Suppressor macrophage treated with lipopolysaccharide for 4 hours (primary cell): ENCODE measurements around the gene IGSF9B.
A peak's percentile ranks its signal among the peaks of the same experiment; 100 is the strongest.

Source experiments
- DNase-seq: peaks from one replicate; pipeline ENCODE4 v3.0.0-alpha.2; 2020

The IGSF9B gene

DNA sequence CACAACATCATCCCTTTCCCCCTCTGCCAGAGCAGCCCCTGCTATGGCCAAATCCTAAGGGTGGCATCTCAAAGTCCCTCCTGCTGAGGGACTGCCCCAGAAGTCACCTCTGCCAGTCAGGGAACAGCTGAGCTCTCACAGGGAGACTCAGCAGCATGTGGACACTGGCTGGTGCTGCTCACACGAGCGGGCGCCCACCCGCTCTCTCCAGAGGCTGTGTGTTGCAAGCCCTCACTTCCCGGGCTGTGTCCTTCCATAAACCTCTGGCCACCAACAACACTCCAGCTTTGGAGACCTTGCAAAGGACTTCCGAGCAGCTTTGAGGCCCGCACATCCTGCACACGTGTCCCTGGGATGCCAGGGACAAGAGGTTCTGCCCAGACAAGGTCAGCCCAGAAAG lies 2.8 kb downstream of the IGSF9B start:
- no peak for DNase-seq

DNA sequence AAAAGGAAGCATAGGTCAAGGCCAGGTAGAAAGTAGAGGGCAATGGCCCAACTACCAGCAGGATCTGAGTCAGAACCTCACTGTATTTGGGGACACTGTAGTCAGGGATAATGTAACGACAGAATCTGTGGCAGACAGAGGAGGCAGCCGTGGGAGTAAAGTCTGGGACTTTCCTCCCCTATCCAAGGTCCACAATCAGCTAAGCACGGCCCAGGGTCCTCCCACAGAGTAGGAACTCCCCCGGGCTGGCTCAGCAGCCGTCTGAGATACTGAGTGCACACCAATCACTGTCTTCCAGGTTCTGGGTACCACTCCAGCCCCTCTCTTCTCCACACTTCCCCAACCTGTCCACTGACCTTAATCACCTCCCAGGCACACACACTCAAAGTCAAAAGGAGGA lies 3.2 kb downstream of the IGSF9B start:
- no peak for DNase-seq

DNA sequence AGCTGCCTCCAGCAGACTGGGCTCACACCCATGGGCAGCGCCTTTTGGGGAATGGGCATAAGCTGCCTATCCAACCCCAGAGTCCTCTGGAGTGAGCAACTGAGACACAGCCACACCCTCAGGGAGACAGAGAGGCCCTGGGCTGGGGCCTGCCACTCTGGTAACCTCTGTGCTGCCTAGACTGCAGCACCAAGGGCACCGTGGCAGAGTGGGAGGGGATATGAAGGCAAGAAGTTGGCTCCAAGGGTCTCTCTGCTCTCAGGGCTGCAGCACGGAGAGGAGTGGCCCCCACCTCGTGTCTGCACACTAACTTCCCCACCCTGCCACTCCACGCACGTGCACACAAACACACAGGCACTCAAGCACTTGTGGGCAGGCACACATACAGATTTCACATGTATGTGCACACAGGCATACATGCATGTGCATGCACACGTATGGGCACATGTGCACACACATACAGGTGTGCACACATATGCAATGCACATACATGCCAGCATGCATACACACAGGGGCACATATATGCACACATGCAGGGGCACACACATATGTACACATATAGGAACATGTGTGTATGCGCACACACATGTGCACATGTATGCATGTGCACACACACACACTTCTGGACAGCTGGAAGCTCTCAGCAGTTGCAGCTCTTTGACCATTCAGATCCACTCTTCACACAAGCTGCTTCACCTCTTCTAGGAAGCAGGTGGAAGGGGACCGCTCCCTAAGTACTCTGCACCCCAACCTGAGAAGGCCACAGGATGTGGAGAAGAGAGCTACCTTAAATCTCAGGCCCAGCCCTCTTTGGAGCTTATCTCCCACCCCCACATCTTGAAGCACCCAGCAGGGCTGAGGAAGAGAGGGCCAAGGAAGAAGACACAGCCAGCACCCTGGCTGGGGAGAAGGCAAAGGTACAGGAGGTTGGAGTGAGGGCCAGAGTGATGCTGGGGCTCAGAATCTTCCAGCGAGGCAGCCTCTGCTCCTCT lies 4.3 kb downstream of the IGSF9B start:
- DNase-seq: no peak

DNA sequence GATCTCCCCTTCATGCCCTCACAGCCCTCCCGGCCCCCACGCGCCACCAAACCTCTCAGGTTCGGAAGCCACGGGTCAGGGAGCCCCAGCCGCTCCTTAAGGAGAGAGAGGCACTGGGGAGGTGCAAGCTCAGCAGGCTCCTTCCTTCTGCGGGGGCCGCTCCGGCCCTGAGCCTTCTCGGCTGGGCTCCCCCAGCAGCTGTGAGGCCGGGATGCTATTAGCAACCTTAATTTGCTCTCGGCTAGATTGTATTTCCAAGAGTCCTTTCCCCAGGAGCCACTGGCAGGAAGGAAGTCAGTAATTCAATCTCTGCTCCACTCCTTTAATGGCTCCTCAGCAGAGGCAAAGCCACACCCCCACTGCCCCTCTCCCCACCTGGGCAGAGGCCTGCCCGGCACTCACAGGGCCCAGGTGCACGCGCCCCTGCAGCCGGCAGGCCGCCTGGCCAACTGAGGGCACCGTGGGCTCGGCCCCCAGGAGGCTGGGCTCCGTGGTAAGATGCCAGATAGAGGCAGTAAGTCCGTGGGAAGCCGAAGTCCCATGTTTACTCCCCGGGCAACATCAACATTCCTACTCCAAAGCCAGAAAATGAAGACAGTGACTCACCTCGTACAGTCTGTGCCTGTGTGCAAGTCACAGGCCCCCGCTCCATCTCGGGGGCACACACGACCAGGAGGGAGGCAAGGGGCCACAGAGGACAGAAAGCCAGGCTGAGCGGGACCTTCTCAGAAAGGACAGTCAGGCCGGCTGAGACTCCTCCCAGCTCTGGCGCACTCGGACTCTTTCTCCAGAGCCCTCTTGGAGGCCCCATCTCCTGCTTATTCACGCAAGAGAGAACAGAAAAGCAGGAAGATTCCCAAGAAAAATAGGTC lies 5.2 kb downstream of the IGSF9B start:
- DNase-seq: no peak

DNA sequence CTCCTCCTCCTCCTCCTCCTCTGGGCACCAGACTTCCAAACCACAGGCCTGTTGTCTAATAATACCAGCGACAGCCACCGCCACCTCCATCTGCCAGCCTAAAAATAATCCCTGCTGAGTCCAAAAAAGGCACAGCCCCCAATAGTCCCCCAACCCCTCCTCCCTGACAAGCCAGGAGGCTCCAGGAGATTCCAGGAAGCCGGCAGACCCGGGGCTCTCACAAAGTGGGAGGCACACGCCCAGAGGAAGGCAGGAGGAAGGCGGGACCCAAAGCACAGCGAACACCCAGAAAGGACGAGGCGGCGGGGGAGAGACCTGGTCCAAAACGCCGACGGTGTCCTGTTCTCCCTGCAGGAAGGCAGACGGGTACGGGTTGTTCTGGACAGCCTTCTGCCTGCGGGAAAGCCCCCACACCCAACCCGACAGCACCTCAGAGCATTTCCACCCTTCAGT lies 5.9 kb downstream of the IGSF9B start:
- no peak for DNase-seq

DNA sequence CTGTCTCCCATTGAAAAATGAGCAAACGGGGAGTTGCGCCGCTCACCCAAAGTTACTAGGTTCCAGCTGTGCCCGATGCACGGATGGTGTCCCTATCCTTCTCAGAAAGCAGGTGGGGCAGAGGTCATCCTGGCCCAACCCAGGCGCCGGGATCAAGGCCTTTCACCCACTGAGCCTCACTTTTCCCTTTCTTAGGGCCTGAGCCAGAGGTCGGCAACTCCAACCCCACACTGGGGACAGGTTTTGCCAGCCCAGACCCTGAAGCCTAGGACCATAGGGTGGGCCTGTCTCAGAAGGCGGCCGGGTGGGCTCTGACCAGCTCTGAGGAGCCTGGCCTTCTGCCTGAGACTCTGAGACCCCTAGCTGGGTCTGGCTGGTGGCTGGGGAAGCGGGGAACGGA lies 6.3 kb downstream of the IGSF9B start:
- DNase-seq: no peak

DNA sequence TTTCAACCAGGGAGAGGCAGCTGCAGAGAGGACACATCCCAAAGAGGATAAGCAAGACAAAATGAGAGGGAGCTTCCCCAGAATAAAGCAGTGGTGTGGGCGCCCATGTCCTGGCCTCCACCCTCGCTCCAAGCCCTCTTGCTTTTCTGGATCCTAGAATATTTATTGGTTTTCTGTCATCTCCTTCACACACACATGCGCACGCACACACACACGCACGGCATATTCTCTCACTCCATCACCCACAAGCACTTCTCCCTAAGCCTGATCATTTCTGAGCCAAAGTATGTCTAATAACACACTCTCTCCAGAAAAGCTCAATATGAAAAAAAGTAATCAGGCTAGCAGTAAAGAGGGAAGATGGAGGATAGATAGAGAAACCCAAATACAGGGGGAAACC lies 7.6 kb downstream of the IGSF9B start:
- no peak for DNase-seq

DNA sequence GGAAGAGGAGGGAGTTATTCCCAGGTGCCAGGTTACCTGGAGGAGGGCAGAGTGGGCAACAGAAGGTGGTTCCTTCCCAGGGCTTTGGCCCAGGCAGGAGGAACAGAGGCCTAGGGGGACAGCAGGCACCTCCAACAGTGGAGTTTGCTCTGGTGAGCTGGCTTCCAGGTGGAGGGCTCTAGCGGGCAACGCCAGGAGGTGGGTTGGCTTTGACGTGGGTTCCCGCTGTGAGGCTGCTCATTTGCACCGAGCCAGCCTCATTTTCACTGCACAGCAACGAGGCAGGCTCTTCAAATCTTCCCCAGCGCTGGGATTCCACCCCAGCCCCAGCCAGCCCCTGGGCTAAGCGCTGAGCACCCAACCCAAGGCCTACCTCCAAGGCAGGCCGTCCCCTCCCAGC lies 8.1 kb downstream of the IGSF9B start:
- DNase-seq: no peak

DNA sequence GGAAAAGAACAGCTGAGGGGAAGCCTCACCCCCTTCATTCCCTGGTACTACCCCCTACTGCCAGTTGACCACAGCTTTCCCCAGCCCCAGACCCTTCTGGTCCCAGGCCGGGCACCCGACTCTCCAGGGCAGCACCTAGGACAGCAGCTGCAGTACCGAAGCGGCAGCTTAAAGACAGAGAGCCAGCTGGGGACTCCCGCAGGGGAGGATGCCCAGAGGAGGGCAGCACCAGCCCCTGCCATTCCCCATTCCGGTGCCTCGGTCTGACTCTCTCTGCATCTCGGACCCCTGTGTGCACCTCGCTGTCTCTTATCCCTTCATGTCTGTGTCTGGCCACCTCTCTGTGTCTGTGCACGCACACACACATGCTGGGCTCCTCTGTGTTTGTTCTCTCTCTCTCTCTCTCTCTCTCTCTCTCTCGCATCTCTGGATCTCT lies 9.4 kb downstream of the IGSF9B start:
- no peak for DNase-seq

DNA sequence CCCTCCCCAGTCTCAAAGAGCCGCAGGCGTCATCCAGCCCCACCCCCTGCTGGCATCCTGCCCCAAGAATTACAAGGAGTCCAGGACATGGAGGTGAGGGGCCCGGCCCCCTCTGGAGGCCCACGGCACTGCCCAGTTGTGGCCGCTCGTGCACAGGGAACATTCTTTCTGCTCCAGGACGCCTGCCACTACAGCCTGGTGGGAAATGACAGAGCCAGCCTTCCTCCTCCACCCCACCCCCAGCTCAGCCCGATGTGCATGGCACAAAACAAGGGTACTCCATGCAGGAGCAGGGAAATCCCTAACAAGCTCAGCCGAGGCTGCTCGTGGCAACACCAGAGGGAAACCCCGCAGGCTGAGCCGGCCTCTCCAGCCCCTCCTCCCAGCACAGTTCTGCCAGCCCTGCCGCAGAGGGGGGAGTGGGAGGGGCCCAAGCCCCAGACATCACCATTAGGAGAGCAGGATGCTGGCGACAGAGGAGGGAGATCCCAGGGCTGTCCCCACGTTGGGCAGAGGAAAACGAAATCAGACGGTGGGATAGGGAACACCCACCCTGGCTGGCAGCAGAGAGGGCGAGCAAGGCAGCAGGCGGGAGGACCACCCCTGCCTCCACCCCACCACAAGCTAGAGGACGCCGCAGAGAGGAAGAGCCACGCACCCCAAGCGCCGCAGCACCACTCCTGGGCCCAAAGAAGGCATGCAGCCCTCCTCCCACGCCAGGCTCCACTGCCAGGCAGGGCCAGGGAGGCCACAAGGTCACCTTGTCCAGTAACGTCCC lies 10.0 kb downstream of the IGSF9B start:
- no peak for DNase-seq

DNA sequence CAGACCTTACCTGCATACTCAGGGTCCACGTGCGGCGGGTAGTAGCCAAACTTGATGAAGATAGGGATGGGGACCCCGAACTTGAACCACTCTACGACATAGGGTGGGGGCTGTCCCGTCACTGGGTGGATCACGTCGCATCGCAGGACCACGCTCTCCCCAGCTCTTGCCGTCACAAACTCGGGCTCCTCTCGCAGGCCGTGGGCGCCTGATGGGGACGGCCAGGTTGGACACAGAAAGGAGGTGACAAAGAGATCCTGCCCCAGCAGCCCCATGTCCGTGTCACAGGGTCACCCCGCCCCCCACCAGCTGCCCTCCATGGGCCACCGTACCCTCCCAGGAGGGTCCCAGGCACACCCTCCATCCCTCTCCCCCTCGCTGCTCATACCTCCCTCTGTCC lies 10.7 kb downstream of the IGSF9B start:
- no peak for DNase-seq

DNA sequence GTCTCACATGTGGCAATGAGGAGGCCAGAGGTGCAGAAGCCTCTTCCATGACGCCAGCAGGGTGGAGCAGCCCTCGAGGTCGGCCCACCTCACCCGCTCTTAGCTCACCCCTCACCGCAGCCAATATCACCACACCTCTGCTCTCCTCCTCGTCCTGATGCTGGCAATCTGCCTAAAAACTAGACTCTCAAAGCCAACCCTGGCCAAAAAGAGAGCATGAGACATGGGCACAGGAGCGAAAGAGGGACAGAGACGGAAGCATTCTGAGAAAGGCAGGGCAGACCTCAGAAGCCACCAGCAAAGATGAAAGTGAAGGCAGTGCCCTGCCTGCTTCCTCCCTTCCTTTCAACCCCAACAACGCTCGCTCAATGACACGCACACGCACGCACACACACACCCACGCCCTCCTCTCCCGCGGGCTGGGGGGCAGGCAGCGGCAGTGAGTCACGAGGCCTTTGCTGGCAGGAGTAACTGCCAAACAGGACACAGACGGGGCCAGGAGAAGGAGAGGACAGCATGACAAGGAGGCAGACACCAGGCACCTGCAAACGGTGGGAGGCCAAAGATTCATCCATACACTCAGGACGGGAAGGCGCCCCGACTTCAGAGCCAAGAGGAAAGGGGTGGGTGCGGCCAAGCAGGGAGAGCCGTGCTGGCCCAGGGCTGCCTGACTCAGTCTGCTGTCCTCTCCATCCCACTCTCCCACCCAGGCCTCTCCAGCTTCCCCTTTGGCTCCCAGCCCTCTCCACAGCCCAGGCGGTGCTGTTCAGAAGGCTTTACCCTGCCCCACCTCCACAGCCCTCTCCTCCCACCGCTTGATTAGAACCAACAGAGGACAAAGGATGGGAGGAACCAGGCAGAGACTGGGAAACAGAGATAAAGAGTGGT lies 11.4 kb downstream of the IGSF9B start:
- DNase-seq: peak; percentile 42

DNA sequence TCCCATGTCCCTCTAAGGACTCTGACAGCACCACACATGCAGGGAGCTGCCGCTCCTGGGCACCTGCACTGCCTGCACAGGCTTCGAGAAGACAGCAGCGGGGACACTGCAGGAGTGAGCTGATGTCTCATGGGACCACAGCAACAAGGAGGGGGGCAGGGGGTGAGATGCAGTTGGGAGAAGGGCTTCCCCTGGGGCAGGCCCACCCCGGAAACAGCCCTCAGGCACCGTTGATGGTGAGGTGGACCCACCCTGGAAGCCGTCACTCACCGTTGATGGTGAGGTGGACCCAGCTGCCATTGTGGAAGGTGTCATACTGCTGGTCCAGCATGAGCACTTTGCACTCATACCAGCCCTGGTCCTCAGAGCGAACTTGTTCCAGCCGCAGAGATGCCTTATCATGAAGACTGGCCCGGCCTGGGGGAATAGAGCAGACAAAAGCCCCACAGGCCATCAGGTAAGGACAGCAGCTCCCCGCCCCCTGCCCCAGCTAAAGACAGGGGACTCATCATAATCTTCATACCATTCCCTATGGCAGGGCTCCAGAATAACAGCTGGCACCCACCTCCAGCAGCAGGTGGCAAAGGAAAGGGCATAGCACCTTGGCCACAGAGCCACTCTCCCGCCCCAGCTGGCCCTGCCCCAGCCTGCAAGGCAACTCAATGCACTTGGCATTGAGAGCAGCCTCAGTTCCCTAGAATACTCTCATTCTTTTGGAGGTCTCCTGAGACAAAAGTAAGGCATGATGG lies 12.6 kb downstream of the IGSF9B start:
- no peak for DNase-seq

DNA sequence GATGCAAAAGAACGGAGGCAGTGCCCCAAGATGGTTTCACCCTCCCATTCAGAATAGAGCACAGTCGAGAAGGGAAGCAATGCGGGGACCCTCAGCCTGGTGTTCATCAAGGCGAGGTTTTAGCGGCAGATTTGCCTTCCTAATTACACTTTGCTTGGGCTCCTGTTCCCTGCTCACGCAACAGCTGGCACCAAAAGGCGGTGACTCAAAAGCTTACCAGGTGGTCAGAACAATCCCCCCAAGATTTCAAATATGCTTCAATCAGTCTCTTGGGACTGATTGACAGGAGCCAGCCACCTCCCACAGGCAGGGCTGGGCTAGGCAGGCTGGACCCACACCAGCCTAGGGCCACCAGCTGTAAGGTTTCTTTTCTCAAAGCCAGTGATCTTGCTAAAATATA lies 14.2 kb downstream of the IGSF9B start:
- DNase-seq: no peak

DNA sequence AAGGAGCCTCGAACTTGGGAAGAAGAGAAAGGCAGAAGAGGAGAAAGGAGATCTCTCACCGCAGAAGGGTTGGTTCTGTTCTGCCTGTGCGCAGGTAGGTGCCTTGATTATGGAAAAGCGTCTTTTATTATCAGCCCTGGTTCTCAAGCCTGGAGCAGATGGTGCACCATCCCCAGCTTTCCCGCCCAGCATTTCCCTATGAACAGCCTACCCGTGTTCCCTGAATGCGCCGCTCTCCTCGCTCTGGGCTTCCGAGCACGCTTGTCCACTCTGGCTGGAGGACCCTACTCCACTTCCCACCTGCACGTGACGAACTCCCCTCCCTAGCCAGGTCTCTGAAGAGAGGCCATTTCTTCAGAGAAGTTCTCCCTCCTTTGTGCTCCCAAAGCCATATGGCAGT lies 15.2 kb downstream of the IGSF9B start:
- no peak for DNase-seq

DNA sequence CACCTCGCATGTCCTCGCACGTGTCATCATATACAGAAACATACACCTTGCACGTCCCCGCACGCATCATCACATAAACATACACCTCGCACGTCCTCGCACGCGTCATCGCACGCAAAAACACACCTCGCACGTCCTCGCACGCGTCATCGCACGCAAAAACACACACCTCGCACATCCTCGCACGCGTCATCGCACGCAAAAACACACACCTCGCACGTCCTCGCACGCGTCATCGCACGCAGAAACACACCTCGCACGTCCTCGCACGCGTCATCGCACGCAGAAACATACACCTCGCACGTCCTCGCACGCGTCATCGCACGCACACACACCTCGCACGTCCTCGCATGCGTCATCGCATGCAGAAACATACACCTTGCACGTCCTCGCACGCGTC lies 16.7 kb downstream of the IGSF9B start:
- no peak for DNase-seq

DNA sequence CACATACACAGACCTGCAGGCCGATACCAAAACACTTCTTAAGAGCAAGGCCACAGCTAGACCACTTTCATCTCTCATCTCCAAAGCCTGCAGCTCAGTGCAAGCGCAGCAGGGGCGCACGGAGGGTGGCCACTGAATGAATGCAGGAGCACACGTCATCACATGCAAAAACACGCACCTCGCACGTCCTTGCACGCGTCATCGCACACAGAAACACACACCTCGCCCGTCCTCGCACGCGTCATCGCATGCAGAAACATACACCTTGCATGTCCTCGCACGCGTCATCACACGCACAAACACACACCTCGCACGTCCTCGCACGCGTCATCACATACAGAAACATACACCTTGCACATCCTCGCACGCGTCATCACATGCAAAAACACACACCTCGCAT lies 17.2 kb downstream of the IGSF9B start:
- no peak for DNase-seq

DNA sequence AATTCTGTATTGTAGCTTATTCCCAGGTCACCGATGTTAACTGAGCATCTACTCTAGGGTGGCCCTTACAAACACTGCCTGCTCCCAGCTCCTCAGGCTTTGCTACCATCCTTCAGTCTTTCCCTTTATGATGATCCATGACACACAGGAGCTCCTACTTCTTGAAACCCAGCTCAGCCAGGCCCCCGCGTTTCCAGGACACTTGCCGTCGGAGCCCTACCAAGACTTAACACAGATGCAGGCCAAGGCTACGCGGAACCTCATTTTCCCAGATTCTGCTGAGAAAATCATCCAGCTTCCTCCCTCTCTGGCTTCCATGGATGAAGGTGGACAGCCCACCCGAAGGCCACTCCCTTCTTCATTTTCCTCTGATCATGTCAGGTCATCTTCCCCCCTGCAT lies 18.6 kb downstream of the IGSF9B start:
- no peak for DNase-seq

DNA sequence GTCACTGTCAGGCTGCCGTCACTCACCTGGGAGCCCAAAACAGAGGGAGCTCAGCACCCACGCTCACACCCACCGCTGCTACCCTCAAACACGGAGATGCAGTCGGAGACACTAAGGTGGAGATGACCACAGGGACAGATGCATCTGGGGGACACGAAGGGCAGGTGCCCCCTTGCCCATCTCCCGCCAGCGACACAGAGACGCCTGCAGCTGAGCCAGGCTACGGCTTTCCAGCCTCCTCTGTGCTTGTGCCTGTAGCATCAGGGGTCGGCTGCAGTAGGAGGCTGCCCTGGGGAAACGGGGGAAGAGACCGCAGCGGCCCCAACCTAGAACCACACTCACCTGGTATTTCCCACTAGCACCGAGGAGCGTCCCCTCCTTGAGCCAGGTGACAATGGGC lies 19.3 kb downstream of the IGSF9B start:
- no peak for DNase-seq

DNA sequence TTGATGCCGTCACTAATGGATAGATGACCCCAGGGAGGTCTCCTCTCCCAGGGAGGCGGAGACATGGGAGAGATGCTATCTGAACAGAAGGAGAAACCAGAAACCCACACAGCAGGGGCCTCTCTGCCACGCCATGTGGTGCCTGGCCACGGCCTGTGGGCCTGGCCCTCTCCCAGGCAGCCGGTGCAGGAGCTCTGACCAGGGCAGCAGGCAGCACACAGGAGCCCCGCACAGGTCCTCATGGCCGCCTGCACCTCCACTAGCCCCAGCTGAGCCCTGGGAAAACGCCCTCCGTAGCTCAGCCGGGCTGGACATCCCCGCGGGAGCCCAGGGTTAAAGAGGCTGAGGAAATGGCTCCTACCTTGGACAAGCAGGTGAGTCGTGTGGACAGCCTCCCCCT lies 19.8 kb downstream of the IGSF9B start:
- DNase-seq: no peak

DNA sequence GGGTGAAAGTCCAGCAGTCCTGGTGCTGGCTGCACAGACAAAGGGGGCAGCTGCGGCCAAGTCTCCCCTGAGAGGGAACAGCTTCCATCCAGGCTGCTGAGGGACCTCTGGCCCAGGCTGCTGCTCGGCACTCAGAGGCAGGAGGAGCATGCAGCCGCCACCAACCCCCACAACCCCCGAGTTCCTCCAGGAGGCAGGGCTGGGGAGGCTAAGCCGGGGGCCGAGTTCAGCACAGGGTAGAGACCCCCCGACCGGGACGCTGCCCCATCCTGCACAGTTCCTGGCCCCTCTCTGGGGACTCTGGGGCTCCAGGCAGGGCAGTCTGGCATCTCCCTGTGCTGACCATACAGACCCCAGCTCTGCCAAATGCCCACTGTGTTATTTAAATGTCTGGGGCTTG lies 20.2 kb downstream of the IGSF9B start:
- DNase-seq: no peak
